LNCAP (cell line): ENCODE results near the gene RFPL4AL1.
"Not testable (repeated sequence)": the region's sequence is repeated elsewhere in the genome, so short reads cannot be mapped to it uniquely, and the experiment has no call there.

Source experiments
- CTCF ChIP-seq: fragments of 450-650 bp; IDR thresholded peaks from 2 replicates; pipeline ENCODE4 v1.5.1; 2017; ENCODE audit warnings: mild to moderate bottlenecking

RFPL4AL1 gene

GRCh38 chr19:55768818-55769217, at the start of gene RFPL4AL1:
RFPL4AL1 (plus strand) TSS chr19:55769118; CDS start chr19:55771805, 2,687 bp downstream.
- TF ChIP-seq CTCF = not testable (repeated sequence)

DNA sequence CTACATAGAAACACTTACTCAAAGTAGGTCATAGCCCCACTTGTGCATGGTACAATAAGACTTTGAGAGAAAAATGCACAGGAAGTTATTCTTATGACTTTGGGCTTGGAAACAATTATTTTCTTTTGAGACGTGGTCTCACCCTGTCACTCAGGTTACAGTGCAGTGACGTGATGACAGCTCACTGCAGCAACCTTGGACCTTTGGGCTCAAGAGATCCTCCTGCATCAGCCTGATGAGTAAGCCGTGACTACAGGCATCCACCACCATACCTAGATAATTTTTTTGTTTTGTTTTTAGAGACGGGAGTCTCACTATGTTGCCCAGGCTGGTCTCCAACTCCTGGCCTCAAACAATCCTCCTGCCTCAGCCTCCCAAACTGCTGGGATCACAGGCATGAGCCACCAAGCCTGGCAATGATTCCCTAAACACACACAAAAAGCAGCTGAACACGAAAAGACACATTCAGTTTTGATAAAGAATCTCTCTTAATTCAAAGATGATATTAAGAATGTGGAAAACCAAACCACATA, 48.6 kb upstream of the RFPL4AL1 start:
- no peak for TF ChIP-seq CTCF

GRCh38 chr19:55720801-55721200, 48.1 kb upstream of the RFPL4AL1 start:
- TF ChIP-seq CTCF = no peak

DNA sequence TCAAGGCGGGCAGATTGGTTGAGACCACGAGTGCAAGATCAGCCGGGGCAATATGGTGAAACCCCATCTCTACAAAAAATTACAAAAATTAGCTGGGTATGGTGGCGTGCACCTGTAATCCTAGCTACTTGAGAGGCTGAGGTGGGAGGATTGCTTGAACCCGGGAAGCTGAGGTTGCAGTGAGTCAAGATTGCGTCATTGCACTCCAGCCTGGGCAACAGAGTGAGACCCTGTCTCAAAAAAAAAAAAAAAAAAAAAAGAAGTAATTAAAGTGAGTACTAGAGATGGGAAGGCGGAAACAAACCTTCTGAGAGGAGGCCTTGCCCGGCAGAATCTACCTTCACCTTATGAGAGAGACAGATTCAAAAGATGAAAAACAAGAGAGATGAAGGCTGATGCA, 45.4 kb upstream of the RFPL4AL1 start:
- no peak for TF ChIP-seq CTCF

GRCh38 chr19:55738302-55738701, 30.6 kb upstream of the RFPL4AL1 start, which contains the start of gene NLRP9:
NLRP9 (minus strand) TSS chr19:55738402; CDS start chr19:55738374, 28 bp downstream.
- no peak for TF ChIP-seq CTCF

GRCh38 chr19:55750715-55751114, 18.2 kb upstream of the RFPL4AL1 start:
- no peak for TF ChIP-seq CTCF

- TF ChIP-seq CTCF = no peak
Observed at GRCh38 chr19:55753401-55753800, 15.5 kb upstream of the RFPL4AL1 start.

GRCh38 chr19:55758797-55759196, 10.1 kb upstream of the RFPL4AL1 start, which contains the start of gene RFPL4A:
RFPL4A (plus strand) TSS chr19:55759097; CDS start chr19:55761801, 2,704 bp downstream.
- TF ChIP-seq CTCF = not testable (repeated sequence)
